ENCODE measurements around the gene TNS4.

GRCh38 chr17:40550608-40551007 lies 49.2 kb upstream of the TNS4 start:
- TF ChIP-seq EZH2 (IDR thresholded peaks at IDR 0.05; ENCODE audit: borderline replicate concordance, insufficient read depth, low read depth, low read length, poor library complexity, severe bottlenecking) (no peak), CTCF (IDR thresholded peaks at IDR 0.05) (no peak)

Measured in B cell (primary cell).